Muscle layer of colon (tissue), 2 donors: ENCODE measurements around the gene RPL13A.

Experiments
- H3K27ac ChIP-seq: one replicate; pipeline ENCODE4 v1.7.0; 2013; ENCODE audit warnings: low read depth, mild to moderate bottlenecking, low read length, moderate library complexity
- H3K27me3 ChIP-seq, 2 donors: one replicate each; pipeline ENCODE4 v1.7.0; 2013; ENCODE audit warnings: low read length in 2 of 2, mild to moderate bottlenecking in 2 of 2; ENCODE audit not compliant: insufficient read depth in 2 of 2, control insufficient read depth in 1 of 2
- H3K36me3 ChIP-seq: one replicate; pipeline ENCODE4 v1.7.0; 2013; ENCODE audit warnings: mild to moderate bottlenecking, low read length; ENCODE audit not compliant: insufficient read depth
- H3K4me1 ChIP-seq: one replicate; pipeline ENCODE4 v1.7.0; 2013; ENCODE audit warnings: mild to moderate bottlenecking, low read length; ENCODE audit not compliant: insufficient read depth
- H3K4me3 ChIP-seq, 2 donors: one replicate each; pipeline ENCODE4 v1.7.0; 2013; ENCODE audit warnings: low read length in 2 of 2, low read depth in 1 of 2, mild to moderate bottlenecking in 1 of 2, moderate library complexity in 1 of 2
- H3K9ac ChIP-seq: one replicate; pipeline ENCODE4 v1.7.0; 2013; ENCODE audit warnings: low read length
- H3K9me3 ChIP-seq: one replicate; pipeline ENCODE4 v1.7.0; 2013; ENCODE audit warnings: mild to moderate bottlenecking, low read length
- donor health status: abdominal sarcoma.
- donor health status: Adenocarcinoma of cecum.

Gene RPL13A

DNA sequence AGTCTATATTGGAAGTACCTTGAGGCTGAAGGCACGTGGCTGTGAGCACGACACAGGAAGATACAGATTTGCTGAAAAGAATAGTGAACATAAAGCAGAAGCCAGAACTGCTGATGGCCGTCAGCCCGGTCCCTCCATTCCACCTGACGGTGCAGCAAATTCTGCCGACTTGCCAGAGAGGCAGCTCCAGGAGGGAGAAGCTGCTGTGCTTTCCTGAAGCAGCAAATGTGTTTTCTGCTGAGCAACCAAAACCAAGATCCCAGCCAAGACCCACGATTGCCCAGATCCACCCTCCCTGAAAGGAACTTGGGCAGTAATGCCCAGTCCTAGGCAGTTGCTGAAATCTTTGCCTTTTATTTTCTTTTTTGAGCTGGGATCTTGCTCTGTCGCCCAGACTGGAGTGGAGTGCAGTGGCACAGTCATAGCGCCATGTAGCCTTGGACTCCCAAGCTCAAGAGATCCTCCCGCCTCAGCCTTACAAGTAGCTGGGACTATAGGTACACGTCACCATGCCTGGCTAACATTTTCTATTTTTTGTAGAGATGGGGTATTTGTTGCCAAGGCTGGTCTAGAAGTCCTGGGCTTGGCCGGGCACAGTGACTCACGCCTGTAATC, 33.4 kb downstream of the RPL13A start:
- Histone ChIP-seq H3K4me1 (no peaks in the 10 kb centered on the region), H3K27ac (no peak overlapping the region), H3K9me3 (no peaks in the 10 kb centered on the region), H3K4me3 (no peak overlapping the region), H3K27me3 (no peaks in the 10 kb centered on the region), H3K9ac (no peak overlapping the region), H3K36me3 (peaks cover 27% of the 10 kb centered on the region)

- H3K4me1 ChIP-seq, result peaks cover 5% of the 10 kb centered on the region
- peaks cover 16% of the 10 kb centered on the region for H3K36me3 ChIP-seq
- H3K27ac ChIP-seq, result no peak overlapping the region
- no peak overlapping the region for H3K4me3 ChIP-seq
- H3K9ac ChIP-seq, result no peak overlapping the region
- no peaks in the 10 kb centered on the region for H3K9me3 ChIP-seq
- no peaks in the 10 kb centered on the region for H3K27me3 ChIP-seq
Measured at GRCh38 chr19:49524812-49525455, 37.5 kb downstream of the RPL13A start.

DNA sequence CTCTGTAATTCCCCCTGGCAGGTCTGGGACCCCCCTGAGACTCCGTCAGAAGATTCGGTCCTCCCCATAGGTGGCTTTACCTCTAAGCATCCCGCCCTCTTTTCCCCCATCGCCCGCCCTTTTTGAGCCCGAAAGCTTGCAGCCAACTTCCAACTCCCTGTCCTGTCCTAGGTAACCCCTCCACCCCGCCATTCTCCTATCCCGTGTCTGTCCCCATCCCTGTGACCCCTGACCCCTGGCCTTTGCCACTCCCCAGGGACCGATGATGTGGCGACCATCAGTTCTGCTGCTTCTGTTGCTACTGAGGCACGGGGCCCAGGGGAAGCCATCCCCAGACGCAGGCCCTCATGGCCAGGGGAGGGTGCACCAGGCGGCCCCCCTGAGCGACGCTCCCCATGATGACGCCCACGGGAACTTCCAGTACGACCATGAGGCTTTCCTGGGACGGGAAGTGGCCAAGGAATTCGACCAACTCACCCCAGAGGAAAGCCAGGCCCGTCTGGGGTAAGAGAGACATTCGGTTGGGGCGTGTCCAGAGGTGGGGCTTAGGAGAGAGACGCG, 40.9 kb downstream of the RPL13A start:
- Histone ChIP-seq H3K9me3 (no peaks in the 10 kb centered on the region), H3K36me3 (peaks cover 11% of the 10 kb centered on the region), H3K4me3 (peak overlapping the region; percentile 50 to 71), H3K27ac (no peak overlapping the region), H3K4me1 (peaks cover 11% of the 10 kb centered on the region), H3K9ac (no peak overlapping the region), H3K27me3 (no peaks in the 10 kb centered on the region)

DNA sequence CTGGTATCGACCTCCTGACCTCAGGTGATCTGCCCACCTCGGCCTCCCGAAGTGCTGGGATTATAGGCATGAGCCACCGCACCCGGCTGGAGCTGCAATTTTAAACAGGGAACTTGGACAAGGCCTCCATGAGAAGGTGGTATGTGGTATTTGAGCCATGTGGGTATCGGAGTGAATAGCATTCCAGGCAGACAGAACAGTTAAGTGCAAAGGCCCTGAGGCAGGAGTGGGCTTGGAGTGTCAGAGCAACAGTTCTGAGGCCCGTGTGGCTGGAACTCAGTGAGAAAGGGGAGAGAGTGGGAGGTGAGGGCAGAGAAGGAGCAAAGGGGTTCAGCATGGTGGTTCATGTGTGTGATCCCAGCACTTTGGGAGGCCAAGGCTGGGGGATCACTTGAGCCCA, 43.3 kb downstream of the RPL13A start:
- no peak overlapping the region for H3K27ac ChIP-seq
- H3K4me1 ChIP-seq, result peaks cover 12% of the 10 kb centered on the region
- no peaks in the 10 kb centered on the region for H3K27me3 ChIP-seq
- no peak overlapping the region for H3K4me3 ChIP-seq
- no peaks in the 10 kb centered on the region for H3K9me3 ChIP-seq
- no peak overlapping the region for H3K9ac ChIP-seq
- H3K36me3 ChIP-seq, result no peaks in the 10 kb centered on the region

DNA sequence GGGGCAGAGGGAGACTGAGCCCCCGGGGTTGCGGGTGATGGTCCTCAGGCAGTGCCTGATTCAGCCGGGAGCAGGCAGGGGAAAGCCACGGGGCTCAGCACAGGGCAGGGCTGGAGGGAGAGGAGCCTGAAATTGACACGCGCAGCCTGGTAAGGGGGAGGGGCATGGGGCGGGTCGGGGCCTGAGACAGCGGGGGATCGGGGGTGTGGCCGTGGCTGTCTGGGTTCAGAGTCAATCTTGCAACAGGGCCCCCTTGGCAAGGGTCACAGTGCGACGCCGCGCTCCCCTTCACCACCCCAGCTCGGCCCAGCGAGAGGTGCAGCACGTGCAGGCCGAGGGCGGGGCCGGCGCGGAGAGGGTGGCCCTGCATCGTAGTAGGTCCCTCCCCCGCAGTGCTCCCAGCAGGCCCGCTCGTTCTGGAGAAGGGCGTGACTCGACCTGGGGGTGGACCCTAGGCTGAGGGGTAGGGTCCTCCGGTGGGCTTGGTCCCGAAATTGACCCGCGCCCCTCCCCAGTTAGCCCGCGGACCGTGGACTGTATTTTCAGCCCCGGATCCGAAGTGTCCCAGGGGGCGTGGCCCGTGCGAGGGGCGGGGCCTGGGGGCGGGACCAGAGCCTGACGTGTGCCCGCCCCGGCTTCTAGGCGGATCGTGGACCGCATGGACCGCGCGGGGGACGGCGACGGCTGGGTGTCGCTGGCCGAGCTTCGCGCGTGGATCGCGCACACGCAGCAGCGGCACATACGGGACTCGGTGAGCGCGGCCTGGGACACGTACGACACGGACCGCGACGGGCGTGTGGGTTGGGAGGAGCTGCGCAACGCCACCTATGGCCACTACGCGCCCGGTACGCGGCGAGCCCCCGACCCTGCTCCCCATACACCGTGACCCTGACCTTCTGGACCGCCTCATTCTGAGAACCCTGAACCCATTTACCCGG, 46.4 kb downstream of the RPL13A start:
- Histone ChIP-seq H3K4me1 (peaks cover 8% of the 10 kb centered on the region), H3K27me3 (no peaks in the 10 kb centered on the region), H3K36me3 (peaks cover 5% of the 10 kb centered on the region), H3K27ac (no peak overlapping the region), H3K9me3 (no peaks in the 10 kb centered on the region), H3K4me3 (peak overlapping the region; percentile 36 to 54), H3K9ac (no peak overlapping the region)

GRCh38 chr19:49534632-49535385, 47.4 kb downstream of the RPL13A start:
- peaks cover 8% of the 10 kb centered on the region for H3K4me1 ChIP-seq
- no peak overlapping the region for H3K4me3 ChIP-seq
- peaks cover 10% of the 10 kb centered on the region for H3K36me3 ChIP-seq
- no peak overlapping the region for H3K9ac ChIP-seq
- no peaks in the 10 kb centered on the region for H3K27me3 ChIP-seq
- H3K27ac ChIP-seq, result no peak overlapping the region
- H3K9me3 ChIP-seq, result no peaks in the 10 kb centered on the region

GRCh38 chr19:49536921-49537462, 49.6 kb downstream of the RPL13A start:
- no peak overlapping the region for H3K4me3 ChIP-seq
- H3K4me1 ChIP-seq, result peaks cover 8% of the 10 kb centered on the region
- H3K9me3 ChIP-seq, result no peaks in the 10 kb centered on the region
- no peaks in the 10 kb centered on the region for H3K27me3 ChIP-seq
- H3K36me3 ChIP-seq, result peaks cover 10% of the 10 kb centered on the region
- no peak overlapping the region for H3K9ac ChIP-seq
- H3K27ac ChIP-seq, result no peak overlapping the region

- Histone ChIP-seq H3K27me3 (no peaks in the 10 kb centered on the region), H3K9me3 (no peaks in the 10 kb centered on the region), H3K4me3 (no peak overlapping the region), H3K36me3 (peaks cover 15% of the 10 kb centered on the region), H3K9ac (no peak overlapping the region), H3K4me1 (no peaks in the 10 kb centered on the region), H3K27ac (no peak overlapping the region)
Measured at GRCh38 chr19:49538643-49539042, 51.2 kb downstream of the RPL13A start.

- Histone ChIP-seq H3K36me3 (peaks cover 15% of the 10 kb centered on the region), H3K4me3 (no peak overlapping the region), H3K27me3 (no peaks in the 10 kb centered on the region), H3K27ac (no peak overlapping the region), H3K9me3 (no peaks in the 10 kb centered on the region), H3K9ac (no peak overlapping the region), H3K4me1 (no peaks in the 10 kb centered on the region)
Measured at GRCh38 chr19:49539192-49539952, 52.0 kb downstream of the RPL13A start.
